Measurements from ENCODE around the gene CPNE6. TPM values are rescaled to one million over a fixed set of nuclear protein-coding genes. Genes with fewer than 3 reads are reported as not detected.

Gene CPNE6
- total and polyA plus RNA-seq, 2 of the 13 experiments (the other 11 are each of a cell fraction or from before 2014, with no cell fraction given): not detected

- TF ChIP-seq ZFP36L2 (CRISPR knock-in tag; IDR thresholded peaks at IDR 0.05) (no peak), BHLHE40 (IDR thresholded peaks at IDR 0.05; ENCODE audit: low read length) (no peak), JUNB (CRISPR knock-in tag; IDR thresholded peaks at IDR 0.05; ENCODE audit: borderline replicate concordance) (no peak), MZF1 (CRISPR knock-in tag; IDR thresholded peaks at IDR 0.05; ENCODE audit: borderline replicate concordance) (no peak), ELF4 (CRISPR knock-in tag; IDR thresholded peaks at IDR 0.05; ENCODE audit: borderline replicate concordance) (no peak), PCBP2 (optimal IDR thresholded peaks at IDR 0.05; ENCODE audit: low read depth, low read length, poor library complexity, severe bottlenecking) (peak; percentile 13), FOXK1 (CRISPR knock-in tag; IDR thresholded peaks at IDR 0.05; ENCODE audit: borderline replicate concordance, low read depth) (no peak), ZNF768 (CRISPR knock-in tag; IDR thresholded peaks at IDR 0.05) (no peak; the same call in 1 of the 2 replicates), ZNF275 (CRISPR knock-in tag; IDR thresholded peaks at IDR 0.05; ENCODE audit: borderline replicate concordance) (no peak), ZNF484 (CRISPR knock-in tag; IDR thresholded peaks at IDR 0.05; ENCODE audit: borderline replicate concordance, low read depth) (no peak), JDP2 (CRISPR knock-in tag; IDR thresholded peaks at IDR 0.05; ENCODE audit: borderline replicate concordance) (no peak), TIGD3 (CRISPR knock-in tag; IDR thresholded peaks at IDR 0.05; ENCODE audit: borderline replicate concordance) (no peak), SRSF9 (IDR thresholded peaks at IDR 0.05; ENCODE audit: borderline replicate concordance, insufficient read depth, low read depth, low read length, poor library complexity, severe bottlenecking) (no peak), FOSL2 (CRISPR knock-in tag; IDR thresholded peaks at IDR 0.05) (no peak), PCBP1 (IDR thresholded peaks at IDR 0.05; ENCODE audit: borderline replicate concordance, low read depth, low read length) (no peak), SPEN (CRISPR knock-in tag; IDR thresholded peaks at IDR 0.05; ENCODE audit: low read depth) (no peak), KLF15 (CRISPR knock-in tag; IDR thresholded peaks at IDR 0.05; ENCODE audit: borderline replicate concordance) (no peak)
- TF ChIP-seq, protein P1, sequence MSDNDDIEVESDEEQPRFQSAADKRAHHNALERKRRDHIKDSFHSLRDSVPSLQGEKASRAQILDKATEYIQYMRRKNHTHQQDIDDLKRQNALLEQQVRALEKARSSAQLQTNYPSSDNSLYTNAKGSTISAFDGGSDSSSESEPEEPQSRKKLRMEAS (IDR thresholded peaks at IDR 0.05): no peak
- TF ChIP-seq, protein P2, sequence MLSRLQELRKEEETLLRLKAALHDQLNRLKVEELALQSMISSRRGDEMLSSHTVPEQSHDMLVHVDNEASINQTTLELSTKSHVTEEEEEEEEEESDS (CRISPR knock-in tag; IDR thresholded peaks at IDR 0.05; ENCODE audit: borderline replicate concordance): no peak
- TF ChIP-seq, protein P3, sequence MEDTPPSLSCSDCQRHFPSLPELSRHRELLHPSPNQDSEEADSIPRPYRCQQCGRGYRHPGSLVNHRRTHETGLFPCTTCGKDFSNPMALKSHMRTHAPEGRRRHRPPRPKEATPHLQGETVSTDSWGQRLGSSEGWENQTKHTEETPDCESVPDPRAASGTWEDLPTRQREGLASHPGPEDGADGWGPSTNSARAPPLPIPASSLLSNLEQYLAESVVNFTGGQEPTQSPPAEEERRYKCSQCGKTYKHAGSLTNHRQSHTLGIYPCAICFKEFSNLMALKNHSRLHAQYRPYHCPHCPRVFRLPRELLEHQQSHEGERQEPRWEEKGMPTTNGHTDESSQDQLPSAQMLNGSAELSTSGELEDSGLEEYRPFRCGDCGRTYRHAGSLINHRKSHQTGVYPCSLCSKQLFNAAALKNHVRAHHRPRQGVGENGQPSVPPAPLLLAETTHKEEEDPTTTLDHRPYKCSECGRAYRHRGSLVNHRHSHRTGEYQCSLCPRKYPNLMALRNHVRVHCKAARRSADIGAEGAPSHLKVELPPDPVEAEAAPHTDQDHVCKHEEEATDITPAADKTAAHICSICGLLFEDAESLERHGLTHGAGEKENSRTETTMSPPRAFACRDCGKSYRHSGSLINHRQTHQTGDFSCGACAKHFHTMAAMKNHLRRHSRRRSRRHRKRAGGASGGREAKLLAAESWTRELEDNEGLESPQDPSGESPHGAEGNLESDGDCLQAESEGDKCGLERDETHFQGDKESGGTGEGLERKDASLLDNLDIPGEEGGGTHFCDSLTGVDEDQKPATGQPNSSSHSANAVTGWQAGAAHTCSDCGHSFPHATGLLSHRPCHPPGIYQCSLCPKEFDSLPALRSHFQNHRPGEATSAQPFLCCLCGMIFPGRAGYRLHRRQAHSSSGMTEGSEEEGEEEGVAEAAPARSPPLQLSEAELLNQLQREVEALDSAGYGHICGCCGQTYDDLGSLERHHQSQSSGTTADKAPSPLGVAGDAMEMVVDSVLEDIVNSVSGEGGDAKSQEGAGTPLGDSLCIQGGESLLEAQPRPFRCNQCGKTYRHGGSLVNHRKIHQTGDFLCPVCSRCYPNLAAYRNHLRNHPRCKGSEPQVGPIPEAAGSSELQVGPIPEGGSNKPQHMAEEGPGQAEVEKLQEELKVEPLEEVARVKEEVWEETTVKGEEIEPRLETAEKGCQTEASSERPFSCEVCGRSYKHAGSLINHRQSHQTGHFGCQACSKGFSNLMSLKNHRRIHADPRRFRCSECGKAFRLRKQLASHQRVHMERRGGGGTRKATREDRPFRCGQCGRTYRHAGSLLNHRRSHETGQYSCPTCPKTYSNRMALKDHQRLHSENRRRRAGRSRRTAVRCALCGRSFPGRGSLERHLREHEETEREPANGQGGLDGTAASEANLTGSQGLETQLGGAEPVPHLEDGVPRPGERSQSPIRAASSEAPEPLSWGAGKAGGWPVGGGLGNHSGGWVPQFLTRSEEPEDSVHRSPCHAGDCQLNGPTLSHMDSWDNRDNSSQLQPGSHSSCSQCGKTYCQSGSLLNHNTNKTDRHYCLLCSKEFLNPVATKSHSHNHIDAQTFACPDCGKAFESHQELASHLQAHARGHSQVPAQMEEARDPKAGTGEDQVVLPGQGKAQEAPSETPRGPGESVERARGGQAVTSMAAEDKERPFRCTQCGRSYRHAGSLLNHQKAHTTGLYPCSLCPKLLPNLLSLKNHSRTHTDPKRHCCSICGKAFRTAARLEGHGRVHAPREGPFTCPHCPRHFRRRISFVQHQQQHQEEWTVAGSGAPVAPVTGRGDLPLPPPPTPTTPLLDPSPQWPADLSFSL (CRISPR knock-in tag; IDR thresholded peaks at IDR 0.05): no peak
Measured at GRCh38 chr14:24102357-24103048, 31.1 kb downstream of the CPNE6 start (continued).

All from HepG2 (cell line).